Naive B cell (primary cell): ENCODE data around the gene RHCE. TPM values are rescaled to one million over a fixed set of nuclear protein-coding genes. Genes with fewer than 3 reads are reported as not detected.
"Not testable (repeated sequence)": the region's sequence is repeated elsewhere in the genome, so short reads cannot be mapped to it uniquely, and the experiment has no call there.

ENCODE experiments used
- ATAC-seq, 2 donors: fragments of 150-1000 bp; cut with Tn5 transposase; 2 replicates each; pipeline ENCODE4 v1.10.0; 2021; ENCODE audit warnings: low read depth in 2 of 2, mild to moderate bottlenecking in 2 of 2, moderate library complexity in 2 of 2
- DNase-seq: peaks from one replicate; pipeline ENCODE4 v3.0.0; 2022
- H3K27ac Mint-ChIP-seq, 6 donors: one replicate each; pipeline ENCODE4 v1.8.0; 2020 to 2022; ENCODE audit warnings: mild to moderate bottlenecking in 6 of 6, mixed read lengths in 6 of 6, moderate library complexity in 5 of 6, inconsistent platforms in 2 of 6
- H3K27me3 Mint-ChIP-seq, 3 donors: one replicate each; pipeline ENCODE4 v1.8.0; 2021 to 2022; ENCODE audit warnings: mixed read lengths in 3 of 3, mild to moderate bottlenecking in 1 of 3
- H3K36me3 Mint-ChIP-seq, 2 donors: one replicate each; pipeline ENCODE4 v1.8.0; 2020 to 2022; ENCODE audit warnings: mixed read lengths in 2 of 2, inconsistent platforms in 1 of 2, mild to moderate bottlenecking in 1 of 2
- H3K4me1 Mint-ChIP-seq, 3 donors: one replicate each; pipeline ENCODE4 v1.8.0; 2020 to 2022; ENCODE audit warnings: mixed read lengths in 3 of 3, inconsistent platforms in 1 of 3, mild to moderate bottlenecking in 1 of 3, moderate library complexity in 1 of 3
- H3K4me3 Mint-ChIP-seq, 8 donors: one replicate each; pipeline ENCODE4 v1.8.0; 2020 to 2022; ENCODE audit warnings: mild to moderate bottlenecking in 8 of 8, mixed read lengths in 8 of 8, moderate library complexity in 8 of 8, inconsistent platforms in 2 of 8
- H3K9me3 Mint-ChIP-seq, 7 donors: one replicate each; pipeline ENCODE4 v1.8.0; 2020 to 2022; ENCODE audit warnings: mixed read lengths in 7 of 7, mild to moderate bottlenecking in 5 of 7, inconsistent platforms in 2 of 7, moderate library complexity in 1 of 7
- polyA plus RNA-seq, 6 donors: library from polyadenylated mRNA; unstranded; fragments of 300-500 nt; fragmentation: Illumina TruSeq; gene quantifications; one replicate each; pipeline ENCODE4 v1.2.3, GENCODE V29; 2021; ENCODE audit warnings: low read depth in 6 of 6

The RHCE gene
- polyA plus RNA-seq, 6 donors from 2014 or later, result 0.23 to 0.70 (median 0.28) TPM; not detected in 3

DNA sequence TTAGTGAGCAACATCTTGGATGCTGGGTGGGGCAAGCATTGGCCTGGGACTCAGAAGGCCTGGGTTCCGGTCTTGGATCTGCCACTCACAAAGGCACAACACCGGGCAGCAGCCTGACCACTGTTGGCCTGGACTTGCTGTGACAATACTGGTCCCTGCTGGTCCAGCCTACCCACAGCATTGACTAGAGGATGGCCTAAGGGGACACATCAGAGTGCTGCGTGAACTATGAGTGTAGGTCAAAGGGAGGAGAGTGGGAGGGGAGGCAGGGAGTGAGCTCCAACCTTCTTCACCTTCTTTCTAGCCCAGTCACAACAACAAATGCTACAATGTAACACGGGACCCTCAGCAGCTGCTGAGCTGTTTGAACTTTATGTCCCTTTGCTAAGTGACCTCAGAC is 51.4 kb downstream of the RHCE start:
- no peak for ATAC-seq
- Mint-ChIP-seq H3K27ac (no peak overlapping the region), H3K9me3 (no peaks in the 10 kb centered on the region), H3K4me3 (no peak overlapping the region), H3K4me1 (no peaks in the 10 kb centered on the region), H3K36me3 (no peaks in the 10 kb centered on the region), H3K27me3 (no peaks in the 10 kb centered on the region)
- no peak for DNase-seq

DNA sequence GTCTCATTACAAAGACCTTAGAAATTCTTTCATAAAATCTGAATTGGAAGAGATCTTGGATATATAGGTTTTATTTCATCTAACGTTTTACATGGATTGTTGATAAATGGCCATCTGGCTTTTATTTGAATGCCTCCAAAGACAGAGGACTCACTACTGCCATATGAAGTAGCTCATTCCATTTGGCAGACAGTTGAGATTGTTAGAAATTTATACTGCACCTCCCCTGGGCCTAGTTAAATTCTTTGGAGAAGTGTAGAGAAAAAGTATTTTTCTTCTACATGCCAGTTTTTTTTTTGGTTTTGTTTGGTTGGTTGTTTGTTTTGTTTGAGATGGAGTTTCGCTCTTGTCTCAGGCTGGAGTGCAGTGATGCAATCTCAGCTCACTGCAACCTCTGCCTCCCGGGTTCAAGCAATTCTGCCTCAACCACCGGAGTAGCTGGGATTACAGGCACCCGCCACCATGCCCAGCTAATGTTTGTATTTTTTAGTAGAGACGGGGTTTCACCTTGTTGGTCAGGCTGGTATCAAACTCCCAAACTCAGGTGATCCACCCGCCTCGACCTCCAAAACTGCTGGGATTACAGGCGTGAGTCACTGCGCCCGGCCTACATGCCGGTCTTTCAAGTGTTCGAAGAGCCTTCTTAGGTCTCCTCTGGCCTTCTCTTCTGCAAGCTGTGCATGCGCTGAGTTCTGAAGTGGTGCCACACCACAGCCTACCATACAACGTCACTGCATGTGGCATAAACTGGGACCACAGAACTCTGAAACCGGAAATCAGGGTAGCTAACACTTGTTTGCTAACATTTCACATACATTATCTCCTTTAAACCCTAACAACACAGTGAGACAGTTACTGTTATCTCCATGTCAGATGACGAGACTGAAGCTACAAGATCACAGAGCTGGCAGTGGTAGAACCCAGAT is 57.7 kb downstream of the RHCE start:
- DNase-seq, H3K27me3 Mint-ChIP-seq, ATAC-seq, H3K4me3 Mint-ChIP-seq, H3K27ac Mint-ChIP-seq, H3K9me3 Mint-ChIP-seq, H3K4me1 Mint-ChIP-seq: not testable (repeated sequence)
- peaks cover 4 to 14% of the 10 kb centered on the region in 2 donors for H3K36me3 Mint-ChIP-seq

DNA sequence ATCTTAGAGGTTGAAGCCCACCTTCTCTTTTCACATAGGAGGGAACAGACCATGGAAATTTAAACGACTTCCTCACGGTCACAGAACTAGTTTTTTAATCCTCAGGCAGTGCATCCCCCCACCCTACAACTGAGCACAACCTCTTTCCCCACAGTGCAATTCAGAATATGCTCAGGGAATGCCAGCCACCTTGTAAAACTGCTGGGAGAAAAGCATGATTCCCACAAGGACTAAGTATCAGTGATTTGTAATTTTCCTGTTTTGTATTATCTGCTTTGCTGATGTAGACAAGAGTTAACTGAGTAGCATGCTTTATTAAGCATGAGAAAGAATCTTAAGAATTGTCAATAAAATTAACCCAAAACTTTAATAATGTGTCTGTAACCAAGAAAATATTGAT is 58.7 kb downstream of the RHCE start:
- Mint-ChIP-seq H3K9me3 (no peaks in the 10 kb centered on the region), H3K4me3 (no peak overlapping the region), H3K4me1 (no peaks in the 10 kb centered on the region), H3K27ac (peak overlapping the region in 2 of 6 donors; percentile 26 to 27), H3K36me3 (peaks cover 7 to 14% of the 10 kb centered on the region in 2 donors), H3K27me3 (no peaks in the 10 kb centered on the region)
- no peak for ATAC-seq
- DNase-seq, result no peak

DNA sequence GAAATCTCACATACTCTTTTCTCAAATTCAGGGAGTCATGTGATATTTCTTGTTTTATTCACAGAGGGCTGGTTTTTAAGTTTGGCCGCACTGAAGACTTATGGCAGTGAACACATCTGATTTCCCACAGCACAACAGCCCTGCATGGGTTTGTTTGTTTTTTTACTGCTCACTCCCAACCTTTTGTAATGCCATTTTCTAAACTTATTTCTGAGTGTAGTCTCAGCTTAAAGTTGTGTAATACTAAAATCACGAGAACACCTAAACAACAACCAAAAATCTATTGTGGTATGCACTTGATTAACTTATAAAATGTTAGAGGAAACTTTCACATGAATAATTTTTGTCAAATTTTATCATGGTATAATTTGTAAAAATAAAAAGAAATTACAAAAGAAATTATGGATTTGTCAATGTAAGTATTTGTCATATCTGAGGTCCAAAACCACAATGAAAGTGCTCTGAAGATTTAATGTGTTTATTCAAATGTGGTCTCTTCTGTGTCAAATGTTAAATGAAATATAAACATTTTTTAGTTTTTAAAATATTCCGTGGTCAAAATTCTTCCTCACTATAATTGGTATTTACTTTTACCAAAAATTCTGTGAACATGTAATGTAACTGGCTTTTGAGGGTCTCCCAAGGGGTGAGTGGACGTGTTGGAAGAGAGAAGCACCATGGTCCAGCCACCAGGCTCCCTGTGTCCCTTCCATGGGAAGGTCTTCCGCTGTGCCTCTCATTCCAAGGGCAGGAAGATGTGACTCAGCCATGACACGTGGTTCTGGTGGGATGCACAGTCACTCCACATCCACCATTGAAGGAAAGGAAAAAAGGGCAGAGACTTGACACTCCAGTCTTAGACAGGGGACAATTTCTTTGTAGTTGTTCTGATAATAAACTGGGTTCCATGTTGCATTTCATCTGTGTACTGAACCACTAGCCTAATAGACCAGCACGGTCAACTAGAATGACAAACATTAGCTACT is 59.7 kb downstream of the RHCE start:
- H3K4me1 Mint-ChIP-seq, result peaks cover 0 to 5% (median 0%) of the 10 kb centered on the region in 3 donors
- H3K36me3 Mint-ChIP-seq, result peaks cover 14 to 20% of the 10 kb centered on the region in 2 donors
- no peaks in the 10 kb centered on the region for H3K27me3 Mint-ChIP-seq
- DNase-seq, result no peak
- ATAC-seq, result no peak
- no peaks in the 10 kb centered on the region for H3K9me3 Mint-ChIP-seq
- no peak overlapping the region for H3K4me3 Mint-ChIP-seq
- H3K27ac Mint-ChIP-seq, result peak overlapping the region in 1 of 6 donors; percentile 34

DNA sequence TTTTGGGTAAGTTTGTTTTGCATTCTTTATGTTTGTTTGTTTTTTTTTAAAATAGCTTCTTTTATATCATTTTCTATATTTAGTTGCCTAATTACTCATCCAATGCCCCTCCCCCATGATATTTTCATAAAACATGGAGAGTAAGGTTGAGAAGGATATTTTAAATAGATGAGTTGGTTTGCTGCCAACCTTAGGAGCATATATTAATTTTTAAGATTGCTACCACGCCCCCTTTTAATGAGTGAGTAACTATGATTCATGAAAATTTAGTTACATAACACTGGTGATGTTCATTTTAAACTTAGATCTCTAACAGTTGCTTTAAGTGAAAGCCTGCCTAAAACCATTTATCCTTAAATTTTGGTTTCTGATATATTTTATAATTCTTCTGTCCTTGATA is 63.8 kb downstream of the RHCE start:
- Mint-ChIP-seq H3K9me3 (no peaks in the 10 kb centered on the region), H3K36me3 (peaks cover 18 to 22% of the 10 kb centered on the region in 2 donors), H3K27me3 (no peaks in the 10 kb centered on the region), H3K27ac (no peak overlapping the region), H3K4me3 (no peak overlapping the region), H3K4me1 (peaks cover 0 to 7% (median 0%) of the 10 kb centered on the region in 3 donors)
- DNase-seq (no peak), ATAC-seq (no peak)

DNA sequence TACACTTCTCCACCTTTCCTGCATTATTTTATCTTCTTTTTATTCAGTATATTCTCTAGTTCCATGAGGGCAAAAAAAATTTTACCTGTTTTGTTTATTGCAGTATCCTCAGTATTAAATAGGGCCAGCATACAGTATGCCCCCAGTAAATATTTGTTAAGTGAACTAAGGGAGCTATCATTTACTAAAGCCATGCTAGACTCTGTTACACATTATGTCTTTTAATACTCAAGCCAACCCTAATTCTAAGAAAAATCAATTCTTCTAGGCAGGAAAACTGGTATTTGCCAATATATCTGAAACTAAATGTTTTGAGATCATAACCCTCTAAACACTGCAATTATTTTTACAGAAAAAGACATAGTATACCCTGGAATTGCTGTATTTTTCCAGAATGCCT is 64.2 kb downstream of the RHCE start:
- Mint-ChIP-seq H3K4me1 (peaks cover 0 to 7% (median 0%) of the 10 kb centered on the region in 3 donors), H3K4me3 (no peak overlapping the region), H3K9me3 (no peaks in the 10 kb centered on the region), H3K36me3 (peaks cover 18 to 19% of the 10 kb centered on the region in 2 donors), H3K27ac (peak overlapping the region in 1 of 6 donors; percentile 44), H3K27me3 (no peaks in the 10 kb centered on the region)
- DNase-seq (no peak), ATAC-seq (no peak)

DNA sequence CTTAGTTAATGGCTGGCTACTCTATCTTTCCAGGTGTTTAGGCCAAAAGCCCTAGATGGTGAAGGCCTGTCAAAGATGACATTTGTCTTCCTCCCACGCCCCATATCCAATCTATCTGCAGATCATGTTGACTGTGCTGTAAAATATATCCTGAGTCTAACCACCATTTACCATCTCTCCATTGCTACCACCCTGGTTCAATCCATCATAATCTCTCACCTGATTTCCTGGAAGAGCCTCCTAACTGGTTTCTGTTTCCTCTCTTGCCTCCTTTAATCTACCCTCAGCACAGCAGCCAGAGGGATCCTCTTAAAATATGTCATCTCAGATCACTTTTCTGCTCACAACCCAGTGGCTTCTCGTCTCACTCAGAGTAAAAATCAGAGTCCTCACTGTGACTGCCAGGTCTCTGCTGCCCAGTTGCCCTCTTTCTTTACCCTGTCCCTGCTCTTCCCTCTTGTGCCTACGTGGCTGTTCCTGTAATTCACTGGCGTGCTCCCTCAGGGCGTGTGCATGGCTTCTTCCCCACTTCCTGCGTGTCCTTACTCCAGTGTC is 64.7 kb downstream of the RHCE start:
- DNase-seq, result no peak
- H3K36me3 Mint-ChIP-seq, result peaks cover 15 to 19% of the 10 kb centered on the region in 2 donors
- H3K27ac Mint-ChIP-seq, result peak overlapping the region in 4 of 6 donors; percentile 1 to 49 (median 23)
- H3K9me3 Mint-ChIP-seq, result no peaks in the 10 kb centered on the region
- H3K4me1 Mint-ChIP-seq, result peaks cover 0 to 7% (median 0%) of the 10 kb centered on the region in 3 donors
- no peak overlapping the region for H3K4me3 Mint-ChIP-seq
- ATAC-seq, result no peak
- no peaks in the 10 kb centered on the region for H3K27me3 Mint-ChIP-seq

DNA sequence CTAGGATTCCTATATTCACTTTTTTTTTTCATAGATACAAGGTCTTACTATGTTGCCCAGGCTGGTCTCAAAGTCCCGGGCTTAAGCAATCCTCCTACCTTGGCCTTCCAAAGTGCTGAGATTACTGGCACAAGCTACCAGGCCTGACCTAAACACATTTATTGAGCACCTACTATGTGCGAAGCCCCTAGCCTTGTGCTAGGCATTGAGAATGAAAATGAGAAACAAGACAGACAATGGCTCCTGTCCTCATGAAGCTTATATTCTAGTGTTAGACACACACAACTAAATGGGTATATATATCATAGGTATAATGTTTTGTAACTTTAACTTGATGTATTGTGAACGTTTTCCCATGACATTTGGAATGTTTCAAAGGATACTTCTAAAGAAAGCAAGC is 71.0 kb downstream of the RHCE start:
- no peak overlapping the region for H3K27ac Mint-ChIP-seq
- H3K9me3 Mint-ChIP-seq, result no peaks in the 10 kb centered on the region
- no peak overlapping the region for H3K4me3 Mint-ChIP-seq
- H3K4me1 Mint-ChIP-seq, result peaks cover 0 to 4% (median 4%) of the 10 kb centered on the region in 3 donors
- H3K27me3 Mint-ChIP-seq, result no peaks in the 10 kb centered on the region
- H3K36me3 Mint-ChIP-seq, result peaks cover 5 to 7% of the 10 kb centered on the region in 2 donors
- ATAC-seq (no peak), DNase-seq (no peak)

DNA sequence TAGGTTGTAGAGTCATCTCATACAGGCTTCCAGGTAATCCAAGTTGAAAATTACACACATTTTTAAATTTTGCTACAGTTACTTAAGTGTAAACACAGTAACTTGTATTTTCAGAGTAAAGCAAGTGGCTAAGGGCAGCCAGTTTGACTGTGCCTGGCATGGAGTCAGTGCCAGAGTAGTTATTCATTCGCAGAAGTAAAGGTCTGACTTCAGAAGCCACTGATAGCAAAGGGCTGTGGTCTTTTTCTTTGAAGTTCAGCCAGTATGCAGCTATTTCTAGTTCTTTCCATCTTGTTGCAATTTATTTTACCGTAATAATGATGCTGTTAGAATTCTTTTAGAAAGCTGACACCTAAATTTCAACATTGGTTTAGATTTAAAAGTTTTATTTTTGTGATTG is 73.1 kb downstream of the RHCE start:
- no peak overlapping the region for H3K4me3 Mint-ChIP-seq
- no peaks in the 10 kb centered on the region for H3K9me3 Mint-ChIP-seq
- ATAC-seq, result no peak
- peaks cover 14 to 20% of the 10 kb centered on the region in 2 donors for H3K36me3 Mint-ChIP-seq
- peaks cover 0 to 12% (median 6%) of the 10 kb centered on the region in 3 donors for H3K4me1 Mint-ChIP-seq
- no peak for DNase-seq
- H3K27me3 Mint-ChIP-seq, result no peaks in the 10 kb centered on the region
- no peak overlapping the region for H3K27ac Mint-ChIP-seq

DNA sequence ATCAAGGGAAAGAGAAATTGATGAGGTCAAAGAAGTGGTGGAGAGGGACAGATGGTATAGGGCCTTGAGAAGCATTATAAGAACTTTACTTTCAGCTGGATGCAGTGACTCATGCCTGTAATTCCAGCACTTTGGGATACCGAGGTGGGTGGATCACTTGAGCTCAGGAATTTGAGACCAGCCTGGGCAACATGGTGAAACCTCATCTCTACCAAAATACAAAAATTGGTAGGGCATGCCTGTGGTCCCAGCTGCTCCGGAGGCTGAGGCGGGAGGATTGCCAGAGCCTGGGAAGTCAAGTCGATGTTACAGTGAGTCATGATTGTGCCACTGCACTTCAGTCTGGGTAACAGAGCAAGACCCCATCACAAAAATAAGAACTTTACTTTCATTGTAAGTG is 76.8 kb downstream of the RHCE start:
- Mint-ChIP-seq H3K27ac (peak overlapping the region in 1 of 6 donors; percentile 8), H3K27me3 (no peaks in the 10 kb centered on the region), H3K9me3 (no peaks in the 10 kb centered on the region), H3K36me3 (peaks cover 12 to 20% of the 10 kb centered on the region in 2 donors), H3K4me1 (peaks cover 10 to 33% (median 16%) of the 10 kb centered on the region in 3 donors), H3K4me3 (no peak overlapping the region)
- no peak for DNase-seq
- ATAC-seq, result no peak

DNA sequence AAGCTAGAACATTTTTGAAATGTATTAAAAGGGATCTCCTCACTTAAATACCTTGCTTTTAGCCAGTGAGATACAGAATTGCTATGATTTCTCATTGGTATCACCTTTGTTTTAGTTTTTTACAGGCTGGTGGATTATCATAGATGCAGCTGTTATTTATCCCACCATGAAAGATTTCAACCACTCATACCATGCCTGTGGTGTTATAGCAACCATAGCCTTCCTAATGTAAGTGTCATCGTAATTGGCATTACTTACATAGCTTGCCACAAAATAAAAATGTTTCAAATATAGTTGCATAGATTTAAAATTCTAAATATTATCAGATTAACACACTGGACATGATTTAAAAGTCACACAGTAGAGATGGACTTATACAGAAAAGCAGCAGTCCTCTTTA is 77.8 kb downstream of the RHCE start:
- Mint-ChIP-seq H3K27ac (peak overlapping the region in 2 of 6 donors; percentile 8 to 21), H3K4me1 (peaks cover 10 to 31% (median 13%) of the 10 kb centered on the region in 3 donors), H3K36me3 (peaks cover 9 to 20% of the 10 kb centered on the region in 2 donors), H3K27me3 (no peaks in the 10 kb centered on the region), H3K4me3 (peak overlapping the region in 1 of 8 donors; percentile 5), H3K9me3 (no peaks in the 10 kb centered on the region)
- no peak for ATAC-seq
- no peak for DNase-seq

DNA sequence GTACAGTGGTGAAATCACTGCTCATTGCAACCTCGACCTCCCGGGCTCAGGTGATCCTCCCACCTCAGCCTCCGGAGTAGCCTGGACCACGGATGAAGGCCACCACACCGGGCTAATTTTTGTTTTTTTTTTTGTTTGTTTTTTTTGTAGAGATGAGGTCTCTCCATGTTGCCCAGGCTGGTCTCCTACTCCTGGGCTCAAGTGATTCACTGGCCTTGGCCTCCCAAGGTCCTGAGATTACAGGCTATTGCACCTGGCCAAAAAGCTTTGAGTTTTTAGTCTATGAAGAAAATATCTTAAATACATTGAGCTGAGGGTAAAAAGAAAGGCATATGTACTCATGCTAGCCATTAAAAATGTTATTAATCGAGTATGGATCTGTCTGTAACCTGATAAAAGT is 78.9 kb downstream of the RHCE start:
- Mint-ChIP-seq H3K27ac (peak overlapping the region in 1 of 6 donors; percentile 13), H3K36me3 (peaks cover 9 to 14% of the 10 kb centered on the region in 2 donors), H3K9me3 (no peaks in the 10 kb centered on the region), H3K27me3 (no peaks in the 10 kb centered on the region), H3K4me3 (peak overlapping the region in 1 of 8 donors; percentile 56), H3K4me1 (peaks cover 15 to 33% (median 15%) of the 10 kb centered on the region in 3 donors)
- DNase-seq (no peak), ATAC-seq (no peak)

DNA sequence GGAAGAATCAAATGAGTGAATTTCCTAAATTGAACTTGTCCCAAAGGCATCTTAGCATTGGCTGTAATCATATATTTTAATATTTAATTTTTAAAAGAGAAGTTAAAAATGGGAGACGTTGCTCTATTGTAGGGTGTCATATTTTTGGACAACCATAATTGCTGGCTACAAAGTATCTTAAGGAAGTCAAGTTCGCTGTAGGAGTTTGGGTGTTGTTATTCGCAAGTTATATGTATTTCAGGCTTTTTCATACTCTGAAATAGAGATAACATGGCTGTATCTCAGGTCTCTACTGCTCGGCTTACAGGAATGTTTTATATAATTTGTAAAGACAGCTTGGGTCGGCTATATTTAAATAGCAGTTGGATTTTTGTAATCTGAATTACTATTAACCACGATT is 81.6 kb downstream of the RHCE start:
- Mint-ChIP-seq H3K4me1 (peaks cover 17 to 43% (median 24%) of the 10 kb centered on the region in 3 donors), H3K27me3 (no peaks in the 10 kb centered on the region), H3K9me3 (no peaks in the 10 kb centered on the region), H3K36me3 (peaks cover 9 to 13% of the 10 kb centered on the region in 2 donors), H3K27ac (peak overlapping the region; percentile 66 to 98 (median 94)), H3K4me3 (peak overlapping the region; percentile 93 to 97 (median 94))
- no peak for ATAC-seq
- DNase-seq, result peak; percentile 5
